ENCODE data around the gene TPP2.

DNA sequence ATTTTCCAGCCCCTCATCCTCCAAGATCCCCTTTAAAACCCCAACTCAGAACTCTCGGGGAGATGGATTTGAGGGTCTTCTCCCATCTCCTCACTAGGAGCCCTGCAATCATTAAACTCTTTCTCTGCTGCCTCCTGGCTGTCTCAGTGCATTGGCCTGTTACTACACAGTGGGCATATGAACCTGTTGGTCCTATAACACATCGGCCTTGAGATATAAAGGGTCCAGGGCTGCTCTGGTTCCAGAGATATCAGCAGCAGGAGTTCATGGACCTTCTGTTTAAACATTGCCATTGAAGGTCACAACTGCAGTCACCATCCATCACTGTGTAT, 101.8 kb downstream of the TPP2 start:
- TF ChIP-seq, protein P1, sequence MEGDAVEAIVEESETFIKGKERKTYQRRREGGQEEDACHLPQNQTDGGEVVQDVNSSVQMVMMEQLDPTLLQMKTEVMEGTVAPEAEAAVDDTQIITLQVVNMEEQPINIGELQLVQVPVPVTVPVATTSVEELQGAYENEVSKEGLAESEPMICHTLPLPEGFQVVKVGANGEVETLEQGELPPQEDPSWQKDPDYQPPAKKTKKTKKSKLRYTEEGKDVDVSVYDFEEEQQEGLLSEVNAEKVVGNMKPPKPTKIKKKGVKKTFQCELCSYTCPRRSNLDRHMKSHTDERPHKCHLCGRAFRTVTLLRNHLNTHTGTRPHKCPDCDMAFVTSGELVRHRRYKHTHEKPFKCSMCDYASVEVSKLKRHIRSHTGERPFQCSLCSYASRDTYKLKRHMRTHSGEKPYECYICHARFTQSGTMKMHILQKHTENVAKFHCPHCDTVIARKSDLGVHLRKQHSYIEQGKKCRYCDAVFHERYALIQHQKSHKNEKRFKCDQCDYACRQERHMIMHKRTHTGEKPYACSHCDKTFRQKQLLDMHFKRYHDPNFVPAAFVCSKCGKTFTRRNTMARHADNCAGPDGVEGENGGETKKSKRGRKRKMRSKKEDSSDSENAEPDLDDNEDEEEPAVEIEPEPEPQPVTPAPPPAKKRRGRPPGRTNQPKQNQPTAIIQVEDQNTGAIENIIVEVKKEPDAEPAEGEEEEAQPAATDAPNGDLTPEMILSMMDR (IDR thresholded peaks at IDR 0.05; ENCODE audit: insufficient read depth, low read depth, low read length) = no peak
- TF ChIP-seq EZH2 (IDR thresholded peaks at IDR 0.05; ENCODE audit: insufficient read depth, low read length) = no peak

All from astrocyte (in vitro differentiated cells and primary cell).